HG02763 (cell line): ENCODE measurements around the gene PPFIA4.
"Not testable (repeated sequence)": the region's sequence is repeated elsewhere in the genome, so short reads cannot be mapped to it uniquely, and the experiment has no call there.

Source experiments
- ATAC-seq: cut with Tn5 transposase; IDR thresholded peaks from one replicate; pipeline ENCODE4 v1.9.1; 2021; ENCODE audit warnings: mild to moderate bottlenecking, moderate library complexity; ENCODE audit not compliant: unreplicated experiment

Gene PPFIA4

DNA sequence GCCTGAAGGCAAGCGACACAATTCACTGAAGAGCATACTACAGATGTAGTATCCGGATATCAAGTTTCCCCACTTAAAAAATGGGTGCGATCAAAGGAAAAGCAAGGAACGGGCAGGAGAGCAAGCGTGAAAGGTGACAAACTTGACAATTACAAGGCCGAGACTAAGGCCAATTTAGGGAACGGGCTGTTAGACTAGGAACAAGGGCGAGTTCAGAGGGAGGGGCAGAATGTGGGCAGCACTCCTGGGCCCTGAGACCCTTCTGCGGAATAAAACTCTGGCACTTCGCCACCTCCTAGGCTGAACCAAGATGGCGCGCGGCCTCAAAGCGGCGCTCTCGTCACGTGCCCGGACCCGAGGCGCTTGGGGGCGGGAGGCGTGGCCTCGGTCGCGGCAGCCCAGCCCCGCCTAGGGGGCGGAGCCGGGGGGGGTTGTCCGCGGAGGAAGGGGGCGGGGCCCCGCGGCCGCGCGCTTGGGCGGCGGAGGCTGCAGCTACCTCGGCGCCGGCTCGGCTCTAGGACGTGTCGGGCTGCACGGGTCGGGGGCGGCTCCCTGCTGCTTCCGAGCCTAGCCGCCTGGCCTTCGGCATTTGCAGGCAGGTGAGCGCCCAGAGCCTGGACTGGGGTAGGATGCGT, at the start of gene PPFIA4:
Gene PPFIA4, plus strand, starts transcription at position 461 of the 635 bp plus-strand sequence. CDS start 12,518 bp downstream, outside the sequence.
- ATAC-seq: peak; percentile 84

DNA sequence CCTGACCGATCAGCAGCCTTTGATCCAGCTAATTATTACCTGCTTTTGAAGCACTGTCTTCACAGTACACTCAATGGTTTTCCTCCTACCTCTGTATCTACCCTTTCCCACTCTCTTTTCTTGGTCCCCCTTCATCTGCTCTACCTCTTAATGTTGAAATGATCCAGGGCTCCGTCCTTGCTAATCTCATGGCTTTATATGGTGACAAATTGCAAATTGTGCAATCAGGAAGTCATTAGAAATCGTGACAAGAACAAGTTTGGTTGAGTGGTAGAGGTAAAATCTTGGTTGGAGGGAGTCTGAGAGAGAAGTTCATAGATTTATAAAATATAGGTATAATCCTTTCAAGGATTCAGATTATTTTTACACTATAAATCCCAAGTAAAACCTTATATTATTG, 49.7 kb upstream of the PPFIA4 start:
- no peak for ATAC-seq

DNA sequence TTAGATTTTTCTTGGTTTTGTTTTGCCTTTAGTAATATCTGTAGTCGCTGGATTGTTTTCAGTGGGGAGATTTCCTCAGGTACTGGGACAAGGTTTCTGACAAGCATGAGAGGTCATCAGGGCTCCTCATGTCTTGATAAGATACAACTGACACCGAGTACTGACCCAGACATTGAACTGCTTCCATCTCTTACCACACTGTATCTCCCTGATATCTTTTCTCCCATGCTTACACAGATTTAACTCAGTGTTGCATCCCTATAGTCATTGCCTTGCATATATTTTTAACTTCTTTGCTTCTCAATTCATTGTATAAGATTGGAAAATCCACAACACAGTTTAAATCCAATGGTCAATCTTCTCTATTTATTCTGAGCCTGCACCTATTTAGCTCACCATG, 46.8 kb upstream of the PPFIA4 start:
- ATAC-seq: no peak

GRCh38 chr1:202981939-202982338, 44.4 kb upstream of the PPFIA4 start:
- ATAC-seq: no peak

DNA sequence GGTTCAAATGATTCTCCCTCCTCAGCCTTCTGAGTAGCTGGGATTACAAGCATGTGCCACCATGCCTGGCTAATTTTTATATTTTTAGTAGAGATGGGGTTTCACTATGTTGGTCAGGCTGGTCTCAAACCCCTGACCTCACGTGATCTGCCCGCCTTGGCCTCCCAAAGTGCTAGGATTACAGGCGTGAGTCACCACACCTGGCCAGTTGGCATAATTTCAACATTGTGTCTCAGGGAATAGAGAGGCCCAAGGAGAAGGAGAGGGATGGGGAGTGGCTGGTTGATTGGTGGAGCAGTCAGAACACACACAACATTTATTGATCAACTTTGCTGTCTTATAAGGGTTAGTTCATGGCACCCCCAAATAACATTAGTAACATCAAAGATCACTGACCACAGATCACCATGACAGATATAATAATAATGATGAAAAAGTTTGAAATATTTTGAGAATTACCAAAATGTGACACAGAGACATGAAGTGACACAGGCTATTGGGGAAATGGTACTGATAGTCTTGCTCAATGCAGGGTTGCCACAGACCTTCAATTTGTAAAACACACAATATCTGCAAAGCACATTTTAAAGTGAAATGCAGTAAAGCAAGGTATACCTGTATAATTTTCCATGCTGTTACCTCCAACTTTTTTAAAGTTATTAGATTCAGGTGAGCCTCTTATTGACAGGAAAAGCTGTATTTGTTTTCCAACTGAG, 43.4 kb upstream of the PPFIA4 start:
- ATAC-seq: no peak

DNA sequence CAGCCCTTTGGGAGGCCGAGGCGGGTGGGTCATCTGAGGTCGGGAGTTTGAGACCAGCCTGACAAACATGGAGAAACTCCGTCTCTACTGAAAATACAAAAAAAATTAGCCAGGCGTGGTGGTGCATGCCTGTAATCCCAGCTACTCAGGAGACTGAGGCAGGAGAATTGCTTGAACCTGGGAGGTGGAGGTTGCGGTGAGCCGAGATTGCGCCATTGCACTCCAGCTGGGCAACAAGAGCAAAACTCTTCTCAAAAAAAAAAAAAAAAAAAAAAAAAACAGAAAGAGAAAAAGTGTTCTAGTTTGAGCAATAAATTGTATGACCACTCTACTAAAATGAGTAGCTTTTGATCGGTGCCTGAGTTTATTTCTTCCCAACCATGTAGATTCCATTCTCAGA, 40.2 kb upstream of the PPFIA4 start:
- ATAC-seq: not testable (repeated sequence)

GRCh38 chr1:202987255-202987654, 39.0 kb upstream of the PPFIA4 start:
- ATAC-seq: no peak

DNA sequence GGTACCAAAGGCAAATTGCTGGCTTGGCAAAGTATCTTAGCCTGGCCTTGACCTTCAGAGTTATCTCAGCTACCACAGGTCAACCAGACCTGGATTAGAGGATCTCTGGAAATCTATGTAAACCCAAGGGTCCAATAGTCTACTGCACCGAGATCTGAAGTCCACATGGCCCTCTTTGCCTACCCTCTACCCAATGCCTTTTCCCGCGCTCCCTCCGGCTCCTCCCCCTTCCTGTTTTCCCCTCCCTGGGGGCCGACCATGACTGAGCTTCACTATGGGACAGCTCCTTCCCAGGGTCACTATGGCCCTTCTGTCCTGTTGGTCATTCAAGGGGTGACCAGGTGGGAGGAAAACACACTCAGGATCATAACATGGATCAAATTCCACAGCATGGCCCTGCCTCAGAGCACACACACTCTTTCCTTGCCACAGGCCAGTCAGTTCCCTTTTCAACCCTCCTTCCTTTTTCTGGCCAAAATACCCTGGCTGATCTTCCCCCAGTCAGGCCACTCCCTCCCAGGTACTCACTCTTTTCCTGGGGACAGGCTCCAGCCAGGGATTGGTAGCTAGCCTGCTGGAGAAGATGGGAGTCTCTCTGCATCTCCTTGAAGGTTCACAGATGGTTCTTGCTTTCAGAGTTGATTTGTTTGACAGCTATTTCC, 38.2 kb upstream of the PPFIA4 start:
- no peak for ATAC-seq

DNA sequence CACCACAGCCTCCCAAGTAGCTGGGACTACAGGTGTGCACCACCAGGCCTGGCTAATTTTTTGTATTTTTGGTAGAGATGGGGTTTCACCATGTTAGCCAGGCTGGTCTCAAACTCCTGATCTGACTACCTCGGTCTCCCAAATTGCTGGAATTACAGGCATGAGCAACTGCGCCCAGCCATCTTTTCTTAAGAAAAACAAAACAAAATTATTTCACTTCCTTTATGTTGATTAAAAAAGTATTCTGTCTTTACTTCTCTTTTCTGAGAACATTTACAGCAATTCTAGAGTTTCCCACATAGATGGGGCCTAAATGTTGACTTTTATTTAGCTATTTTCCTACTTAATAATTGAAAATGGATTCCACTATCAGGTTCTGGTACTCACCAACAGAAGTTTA, 36.4 kb upstream of the PPFIA4 start:
- ATAC-seq: no peak

DNA sequence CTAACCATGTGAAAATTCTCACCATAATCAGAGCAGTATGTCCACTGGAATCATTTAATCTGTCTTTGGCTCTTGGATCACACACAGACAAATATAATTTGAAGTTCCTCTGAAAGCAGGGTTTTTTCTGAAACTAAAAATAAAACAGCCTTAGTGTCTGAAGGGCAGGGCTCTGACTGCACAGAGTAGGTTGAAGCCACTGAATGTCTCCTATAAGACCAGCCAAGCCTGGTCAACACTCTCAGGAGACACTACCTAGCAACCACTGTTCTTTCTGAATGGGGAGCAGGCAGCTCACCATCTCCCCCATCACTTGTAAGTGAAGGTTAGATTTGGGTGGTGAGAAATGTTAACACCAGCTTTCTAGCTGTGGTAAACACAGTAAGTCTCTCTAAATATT, 35.2 kb upstream of the PPFIA4 start:
- no peak for ATAC-seq

DNA sequence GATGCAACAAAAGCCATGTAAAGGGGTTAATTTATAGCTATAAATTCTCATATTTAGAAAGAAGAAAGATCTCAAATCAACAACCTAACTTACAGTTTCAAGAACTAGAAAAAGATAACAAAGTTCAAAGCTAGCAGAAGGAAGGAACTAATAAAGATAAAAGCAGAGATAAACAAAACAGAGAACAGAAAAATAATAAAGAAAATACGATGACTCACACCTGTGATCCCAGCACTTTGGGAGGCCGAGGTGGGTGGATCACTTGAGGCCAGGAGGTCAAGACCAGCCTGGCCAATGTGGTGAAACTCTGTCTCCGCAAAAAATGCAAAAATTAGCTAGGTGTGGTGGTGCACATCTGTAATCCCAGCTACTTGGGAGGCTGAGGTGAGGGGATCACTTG, 31.5 kb upstream of the PPFIA4 start:
- ATAC-seq: no peak

- no peak for ATAC-seq
Observed at GRCh38 chr1:202998836-202999750, 27.2 kb upstream of the PPFIA4 start.

- no peak for ATAC-seq
Observed at GRCh38 chr1:203000217-203000944, 25.9 kb upstream of the PPFIA4 start.

- ATAC-seq: no peak
Observed at GRCh38 chr1:203001986-203002385, 24.3 kb upstream of the PPFIA4 start.

DNA sequence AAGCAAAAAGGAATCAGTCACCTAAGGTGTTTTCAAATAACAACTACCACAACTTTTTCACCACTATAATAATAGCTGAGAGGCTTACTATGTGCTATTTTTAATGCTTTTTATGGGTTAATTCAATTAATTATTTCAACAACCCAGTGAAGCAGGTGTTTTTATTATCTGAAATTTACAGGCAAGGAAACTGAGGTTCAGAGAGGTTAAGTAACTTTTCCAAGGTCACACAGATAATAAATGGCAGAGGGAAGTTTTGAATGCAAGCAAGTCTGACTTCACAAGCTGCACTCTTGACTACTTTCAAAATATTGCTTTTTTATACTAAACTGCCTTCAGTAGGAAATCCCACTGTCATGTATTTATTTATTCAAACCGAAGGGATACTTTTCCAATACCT, 23.3 kb upstream of the PPFIA4 start:
- ATAC-seq: no peak

GRCh38 chr1:203005395-203006142, 20.7 kb upstream of the PPFIA4 start:
- not testable (repeated sequence) for ATAC-seq

DNA sequence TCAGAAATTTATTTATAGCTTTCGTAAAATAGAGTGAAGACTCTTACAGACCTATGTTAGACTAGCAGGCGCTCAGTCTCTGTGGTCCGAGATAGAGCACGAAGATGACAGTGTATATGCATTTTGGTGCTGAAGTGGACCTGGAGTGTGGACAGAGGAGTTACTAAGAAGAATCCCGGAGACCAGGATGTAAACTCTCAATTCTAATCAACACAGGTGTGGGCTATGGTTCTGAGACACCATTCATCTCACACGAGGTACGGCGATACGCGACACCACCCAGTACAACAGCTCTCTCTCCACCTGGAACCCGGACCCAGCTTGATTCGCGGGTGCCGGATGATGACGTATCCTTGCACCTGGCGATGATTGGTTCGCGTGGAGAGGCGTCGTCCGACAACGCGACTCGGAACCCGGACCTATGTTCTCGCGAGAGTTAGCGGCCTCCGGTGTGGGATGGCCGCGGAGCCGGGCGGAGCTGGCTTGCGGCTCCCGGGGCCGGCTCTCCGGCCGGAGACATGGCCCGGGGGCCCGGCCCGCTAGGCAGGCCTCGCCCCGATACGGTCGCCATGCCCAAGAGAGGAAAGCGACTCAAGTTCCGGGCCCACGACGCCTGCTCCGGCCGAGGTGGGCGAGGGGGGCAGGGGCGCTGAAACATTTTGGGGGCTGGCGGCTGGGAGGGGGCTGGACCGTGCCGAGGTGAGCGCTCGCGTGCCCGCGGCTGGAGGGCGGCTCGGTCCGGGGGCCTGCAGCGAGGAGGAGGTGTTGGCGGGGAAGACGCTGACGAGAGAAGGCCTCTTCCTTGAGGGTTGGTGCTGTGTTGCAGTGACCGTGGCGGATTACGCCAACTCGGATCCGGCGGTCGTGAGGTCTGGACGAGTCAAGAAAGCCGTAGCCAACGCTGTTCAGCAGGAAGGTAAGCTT, 19.1 kb upstream of the PPFIA4 start, which contains the start of gene TMEM183A:
Gene TMEM183A, plus strand, starts transcription at position 427 of the 924 bp plus-strand sequence. Its CDS starts 92 bp downstream, at position 519.
- peak; percentile 95 for ATAC-seq

DNA sequence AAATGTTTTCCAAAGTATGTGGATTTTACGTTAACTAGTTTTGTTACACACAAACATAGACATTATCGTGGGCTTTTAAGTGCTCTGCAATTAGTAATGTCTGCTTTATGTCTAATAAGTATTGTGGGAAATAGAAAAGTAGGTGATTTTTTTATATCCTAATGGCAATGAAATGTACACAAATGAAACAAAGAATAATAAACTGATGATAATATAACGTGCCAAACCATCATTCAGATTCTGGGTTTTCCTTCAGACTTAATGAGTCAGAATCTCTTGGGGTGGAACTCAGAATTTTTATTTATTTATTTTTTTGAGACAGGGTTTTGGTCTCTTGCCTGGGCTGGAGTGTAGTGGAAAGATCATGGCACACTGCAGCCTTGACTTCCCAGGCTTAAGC, 17.1 kb upstream of the PPFIA4 start:
- no peak for ATAC-seq
